ENCODE results near the gene APH1B.
"Not testable (repeated sequence)": the region's sequence is repeated elsewhere in the genome, so short reads cannot be mapped to it uniquely, and the experiment has no call there.

The APH1B gene

GRCh38 chr15:63308491-63308890 lies 31.1 kb downstream of the APH1B start:
- H3K9ac ChIP-seq (ENCODE audit: low read length in 5 of 5), result no peak overlapping the region
- no peak overlapping the region for H3K27ac ChIP-seq (ENCODE audit: low read depth, low read length)
- no peak overlapping the region for H3K4me3 ChIP-seq (ENCODE audit: low read depth in 1 of 5, low read length in 5 of 5)
- H3K4me1 ChIP-seq (ENCODE audit: control insufficient read depth in 5 of 5, insufficient read depth in 5 of 5, low read length in 5 of 5), result peaks cover 0 to 5% (median 0%) of the 10 kb centered on the region in 5 donors
- H3K27me3 ChIP-seq (ENCODE audit: control insufficient read depth in 5 of 5, insufficient read depth in 4 of 5, low read length in 5 of 5), result no peaks in the 10 kb centered on the region
- H3K36me3 ChIP-seq (ENCODE audit: control insufficient read depth in 5 of 5, insufficient read depth in 5 of 5, low read length in 5 of 5), result peaks cover 8 to 29% (median 23%) of the 10 kb centered on the region in 5 donors
- H3K9me3 ChIP-seq (ENCODE audit: control insufficient read depth in 5 of 5, low read length in 5 of 5), result no peaks in the 10 kb centered on the region

- H3K4me3 ChIP-seq (ENCODE audit: low read depth in 1 of 5, low read length in 5 of 5), result no peak overlapping the region
- no peak overlapping the region for H3K27ac ChIP-seq (ENCODE audit: low read depth, low read length)
- no peaks in the 10 kb centered on the region for H3K27me3 ChIP-seq (ENCODE audit: control insufficient read depth in 5 of 5, insufficient read depth in 4 of 5, low read length in 5 of 5)
- H3K9ac ChIP-seq (ENCODE audit: low read length in 5 of 5), result no peak overlapping the region
- no peaks in the 10 kb centered on the region for H3K9me3 ChIP-seq (ENCODE audit: control insufficient read depth in 5 of 5, low read length in 5 of 5)
- H3K36me3 ChIP-seq (ENCODE audit: control insufficient read depth in 5 of 5, insufficient read depth in 5 of 5, low read length in 5 of 5), result peaks cover 8 to 24% (median 19%) of the 10 kb centered on the region in 5 donors
- peaks cover 0 to 5% (median 0%) of the 10 kb centered on the region in 5 donors for H3K4me1 ChIP-seq (ENCODE audit: control insufficient read depth in 5 of 5, insufficient read depth in 5 of 5, low read length in 5 of 5)
Observed at GRCh38 chr15:63308947-63309346, 31.5 kb downstream of the APH1B start.

GRCh38 chr15:63310646-63311045 lies 33.2 kb downstream of the APH1B start:
- Histone ChIP-seq H3K27me3 (ENCODE audit: control insufficient read depth in 5 of 5, insufficient read depth in 4 of 5, low read length in 5 of 5) (no peaks in the 10 kb centered on the region), H3K4me3 (ENCODE audit: low read depth in 1 of 5, low read length in 5 of 5) (no peak overlapping the region), H3K9me3 (ENCODE audit: control insufficient read depth in 5 of 5, low read length in 5 of 5) (no peaks in the 10 kb centered on the region), H3K4me1 (ENCODE audit: control insufficient read depth in 5 of 5, insufficient read depth in 5 of 5, low read length in 5 of 5) (peaks cover 0 to 5% (median 0%) of the 10 kb centered on the region in 5 donors), H3K27ac (ENCODE audit: low read depth, low read length) (no peak overlapping the region), H3K9ac (ENCODE audit: low read length in 5 of 5) (no peak overlapping the region), H3K36me3 (ENCODE audit: control insufficient read depth in 5 of 5, insufficient read depth in 5 of 5, low read length in 5 of 5) (peaks cover 4 to 13% (median 12%) of the 10 kb centered on the region in 5 donors)

- H3K9ac ChIP-seq (ENCODE audit: low read length in 5 of 5), result no peak overlapping the region
- H3K36me3 ChIP-seq (ENCODE audit: control insufficient read depth in 5 of 5, insufficient read depth in 5 of 5, low read length in 5 of 5), result no peaks in the 10 kb centered on the region
- H3K4me3 ChIP-seq (ENCODE audit: low read depth in 1 of 5, low read length in 5 of 5), result no peak overlapping the region
Observed at GRCh38 chr15:63312286-63312685, 34.9 kb downstream of the APH1B start.

GRCh38 chr15:63313825-63314224 lies 36.4 kb downstream of the APH1B start:
- H3K4me3 ChIP-seq (ENCODE audit: low read depth in 1 of 5, low read length in 5 of 5), result no peak overlapping the region
- no peaks in the 10 kb centered on the region for H3K4me1 ChIP-seq (ENCODE audit: control insufficient read depth in 5 of 5, insufficient read depth in 5 of 5, low read length in 5 of 5)
- H3K9ac ChIP-seq (ENCODE audit: low read length in 5 of 5), result no peak overlapping the region
- H3K27ac ChIP-seq (ENCODE audit: low read depth, low read length), result no peak overlapping the region
- H3K9me3 ChIP-seq (ENCODE audit: control insufficient read depth in 5 of 5, low read length in 5 of 5), result no peaks in the 10 kb centered on the region
- no peaks in the 10 kb centered on the region for H3K27me3 ChIP-seq (ENCODE audit: control insufficient read depth in 5 of 5, insufficient read depth in 4 of 5, low read length in 5 of 5)
- H3K36me3 ChIP-seq (ENCODE audit: control insufficient read depth in 5 of 5, insufficient read depth in 5 of 5, low read length in 5 of 5), result no peaks in the 10 kb centered on the region

More at GRCh38 chr15:63312286-63312685, 34.9 kb downstream of the APH1B start:
- H3K4me1 ChIP-seq (ENCODE audit: control insufficient read depth in 5 of 5, insufficient read depth in 5 of 5, low read length in 5 of 5), result no peaks in the 10 kb centered on the region
- no peaks in the 10 kb centered on the region for H3K9me3 ChIP-seq (ENCODE audit: control insufficient read depth in 5 of 5, low read length in 5 of 5)
- H3K27ac ChIP-seq (ENCODE audit: low read depth, low read length), result no peak overlapping the region
- no peaks in the 10 kb centered on the region for H3K27me3 ChIP-seq (ENCODE audit: control insufficient read depth in 5 of 5, insufficient read depth in 4 of 5, low read length in 5 of 5)

- Histone ChIP-seq H3K4me1 (ENCODE audit: control insufficient read depth in 5 of 5, insufficient read depth in 5 of 5, low read length in 5 of 5) (no peaks in the 10 kb centered on the region), H3K36me3 (ENCODE audit: control insufficient read depth in 5 of 5, insufficient read depth in 5 of 5, low read length in 5 of 5) (no peaks in the 10 kb centered on the region), H3K9ac (ENCODE audit: low read length in 5 of 5) (no peak overlapping the region), H3K27me3 (ENCODE audit: control insufficient read depth in 5 of 5, insufficient read depth in 4 of 5, low read length in 5 of 5) (no peaks in the 10 kb centered on the region), H3K27ac (ENCODE audit: low read depth, low read length) (no peak overlapping the region), H3K9me3 (ENCODE audit: control insufficient read depth in 5 of 5, low read length in 5 of 5) (no peaks in the 10 kb centered on the region), H3K4me3 (ENCODE audit: low read depth in 1 of 5, low read length in 5 of 5) (no peak overlapping the region)
Observed at GRCh38 chr15:63314409-63314808, 37.0 kb downstream of the APH1B start.

GRCh38 chr15:63318344-63318743 lies 40.9 kb downstream of the APH1B start:
- no peak overlapping the region for H3K27ac ChIP-seq (ENCODE audit: low read depth, low read length)
- no peaks in the 10 kb centered on the region for H3K4me1 ChIP-seq (ENCODE audit: control insufficient read depth in 5 of 5, insufficient read depth in 5 of 5, low read length in 5 of 5)
- no peak overlapping the region for H3K9ac ChIP-seq (ENCODE audit: low read length in 5 of 5)
- H3K27me3 ChIP-seq (ENCODE audit: control insufficient read depth in 5 of 5, insufficient read depth in 4 of 5, low read length in 5 of 5), result no peaks in the 10 kb centered on the region
- H3K4me3 ChIP-seq (ENCODE audit: low read depth in 1 of 5, low read length in 5 of 5), result no peak overlapping the region
- no peaks in the 10 kb centered on the region for H3K9me3 ChIP-seq (ENCODE audit: control insufficient read depth in 5 of 5, low read length in 5 of 5)
- H3K36me3 ChIP-seq (ENCODE audit: control insufficient read depth in 5 of 5, insufficient read depth in 5 of 5, low read length in 5 of 5), result no peaks in the 10 kb centered on the region

- Histone ChIP-seq H3K27me3 (ENCODE audit: control insufficient read depth in 5 of 5, insufficient read depth in 4 of 5, low read length in 5 of 5) (no peaks in the 10 kb centered on the region), H3K27ac (ENCODE audit: low read depth, low read length) (no peak overlapping the region), H3K9me3 (ENCODE audit: control insufficient read depth in 5 of 5, low read length in 5 of 5) (no peaks in the 10 kb centered on the region), H3K36me3 (ENCODE audit: control insufficient read depth in 5 of 5, insufficient read depth in 5 of 5, low read length in 5 of 5) (no peaks in the 10 kb centered on the region), H3K4me3 (ENCODE audit: low read depth in 1 of 5, low read length in 5 of 5) (no peak overlapping the region), H3K4me1 (ENCODE audit: control insufficient read depth in 5 of 5, insufficient read depth in 5 of 5, low read length in 5 of 5) (no peaks in the 10 kb centered on the region), H3K9ac (ENCODE audit: low read length in 5 of 5) (no peak overlapping the region)
Observed at GRCh38 chr15:63319065-63319464, 41.7 kb downstream of the APH1B start.

GRCh38 chr15:63320446-63320845 lies 43.0 kb downstream of the APH1B start:
- not testable (repeated sequence) for H3K4me1 ChIP-seq (ENCODE audit: control insufficient read depth in 5 of 5, insufficient read depth in 5 of 5, low read length in 5 of 5); H3K36me3 ChIP-seq (ENCODE audit: control insufficient read depth in 5 of 5, insufficient read depth in 5 of 5, low read length in 5 of 5); H3K27ac ChIP-seq (ENCODE audit: low read depth, low read length); H3K4me3 ChIP-seq (ENCODE audit: low read depth in 1 of 5, low read length in 5 of 5); H3K27me3 ChIP-seq (ENCODE audit: control insufficient read depth in 5 of 5, insufficient read depth in 4 of 5, low read length in 5 of 5); H3K9me3 ChIP-seq (ENCODE audit: control insufficient read depth in 5 of 5, low read length in 5 of 5); H3K9ac ChIP-seq (ENCODE audit: low read length in 5 of 5)

GRCh38 chr15:63320981-63321380 lies 43.6 kb downstream of the APH1B start:
- H3K9me3 ChIP-seq (ENCODE audit: control insufficient read depth in 5 of 5, low read length in 5 of 5); H3K36me3 ChIP-seq (ENCODE audit: control insufficient read depth in 5 of 5, insufficient read depth in 5 of 5, low read length in 5 of 5); H3K27ac ChIP-seq (ENCODE audit: low read depth, low read length); H3K9ac ChIP-seq (ENCODE audit: low read length in 5 of 5); H3K27me3 ChIP-seq (ENCODE audit: control insufficient read depth in 5 of 5, insufficient read depth in 4 of 5, low read length in 5 of 5); H3K4me3 ChIP-seq (ENCODE audit: low read depth in 1 of 5, low read length in 5 of 5); H3K4me1 ChIP-seq (ENCODE audit: control insufficient read depth in 5 of 5, insufficient read depth in 5 of 5, low read length in 5 of 5): not testable (repeated sequence)

GRCh38 chr15:63321462-63321861 lies 44.1 kb downstream of the APH1B start:
- Histone ChIP-seq H3K9me3 (ENCODE audit: control insufficient read depth in 5 of 5, low read length in 5 of 5) (no peaks in the 10 kb centered on the region), H3K36me3 (ENCODE audit: control insufficient read depth in 5 of 5, insufficient read depth in 5 of 5, low read length in 5 of 5) (no peaks in the 10 kb centered on the region), H3K4me3 (ENCODE audit: low read depth in 1 of 5, low read length in 5 of 5) (no peak overlapping the region), H3K27ac (ENCODE audit: low read depth, low read length) (no peak overlapping the region), H3K4me1 (ENCODE audit: control insufficient read depth in 5 of 5, insufficient read depth in 5 of 5, low read length in 5 of 5) (no peaks in the 10 kb centered on the region), H3K9ac (ENCODE audit: low read length in 5 of 5) (no peak overlapping the region), H3K27me3 (ENCODE audit: control insufficient read depth in 5 of 5, insufficient read depth in 4 of 5, low read length in 5 of 5) (no peaks in the 10 kb centered on the region)
